CD14-positive monocyte (primary cell): Measurements from ENCODE around the gene HABP4. TPM values are rescaled to one million over a fixed set of nuclear protein-coding genes. Genes with fewer than 3 reads are reported as not detected.

Source experiments
- DNase-seq, 3 donors: peaks; one replicate each; pipeline ENCODE4 v3.0.0-alpha.2; 2011 to 2022
- H2AFZ ChIP-seq: 2 replicates; pipeline ENCODE4 v1.6.0; 2012; ENCODE audit warnings: mild to moderate bottlenecking, low read depth, low read length, inconsistent platforms; ENCODE audit not compliant: insufficient read depth, poor library complexity, severe bottlenecking
- H3K27ac ChIP-seq, 2 donors: 1 replicate in 1 of 2; 2 replicates in 1 of 2; pipeline ENCODE4 v1.5.1; 2012 to 2013; ENCODE audit warnings: low read length in 2 of 2, control low read depth in 1 of 2, inconsistent platforms in 1 of 2, low read depth in 1 of 2, mild to moderate bottlenecking in 1 of 2
- H3K27me3 ChIP-seq, 2 donors: one replicate each; pipeline versions ENCODE4 v1.6.0 to v1.6.1; 2011 to 2013; ENCODE audit warnings: low read length in 2 of 2; ENCODE audit not compliant: control insufficient read depth in 2 of 2, insufficient read depth in 2 of 2
- H3K36me3 ChIP-seq, 2 donors: replicated peaks in 1 of 2; 1 replicate in 1 of 2; 2 replicates in 1 of 2; pipeline versions ENCODE4 v1.5.1 to v1.6.1; 2012 to 2013; ENCODE audit warnings: low read length in 2 of 2, control low read depth in 1 of 2, inconsistent platforms in 1 of 2, mild to moderate bottlenecking in 1 of 2; ENCODE audit not compliant: insufficient read depth in 2 of 2, control insufficient read depth in 1 of 2
- H3K4me1 ChIP-seq, 2 donors: 1 replicate in 1 of 2; 2 replicates in 1 of 2; pipeline versions ENCODE4 v1.5.1 to v1.6.1; 2012 to 2013; ENCODE audit warnings: low read length in 2 of 2, control low read depth in 1 of 2, inconsistent platforms in 1 of 2, mild to moderate bottlenecking in 1 of 2, moderate library complexity in 1 of 2; ENCODE audit not compliant: insufficient read depth in 2 of 2, control insufficient read depth in 1 of 2
- H3K4me2 ChIP-seq: replicated peaks from 2 replicates; pipeline ENCODE3; 2012; ENCODE audit warnings: low read length, moderate library complexity, mild to moderate bottlenecking; ENCODE audit not compliant: poor library complexity, severe bottlenecking; ENCODE audit errors: extremely low read depth
- H3K4me3 ChIP-seq, 3 experiments: fragments of 200-600 bp in 1 of 3; sonication (generic) in 1 of 3; replicated peaks in 1 of 3; 1 replicate in 2 of 3; 2 replicates in 1 of 3; pipeline ENCODE4 v1.5.1; 2011 to 2013; ENCODE audit warnings: low read length in 3 of 3, mild to moderate bottlenecking in 3 of 3, control low read depth in 2 of 3, low read depth in 2 of 3, inconsistent platforms in 1 of 3, moderate library complexity in 1 of 3
- H3K79me2 ChIP-seq: 2 replicates; pipeline ENCODE4 v1.6.0; 2012; ENCODE audit warnings: mild to moderate bottlenecking, control low read depth, inconsistent platforms, low read length, moderate library complexity; ENCODE audit not compliant: insufficient read depth
- H3K9ac ChIP-seq: 2 replicates; pipeline ENCODE4 v1.6.0; 2017; ENCODE audit warnings: low read length, mild to moderate bottlenecking; ENCODE audit not compliant: insufficient read depth, poor library complexity, severe bottlenecking
- H3K9me3 ChIP-seq, 2 donors: replicated peaks in 1 of 2; 1 replicate in 1 of 2; 2 replicates in 1 of 2; pipeline versions ENCODE4 v1.5.1 to v1.6.1; 2012 to 2013; ENCODE audit warnings: low read length in 2 of 2, control low read depth in 1 of 2; ENCODE audit not compliant: control insufficient read depth in 1 of 2, insufficient read depth in 1 of 2
- H4K20me1 ChIP-seq: 2 replicates; pipeline ENCODE4 v1.6.0; 2012; ENCODE audit warnings: mild to moderate bottlenecking, low read length, control low read depth, moderate library complexity; ENCODE audit not compliant: insufficient read depth
- H3K27ac Mint-ChIP-seq, 7 donors: one replicate each; pipeline ENCODE4 v1.8.0; 2020; ENCODE audit warnings: mild to moderate bottlenecking in 7 of 7, mixed read lengths in 7 of 7, moderate library complexity in 6 of 7, inconsistent platforms in 2 of 7
- H3K27me3 Mint-ChIP-seq, 3 donors: one replicate each; pipeline ENCODE4 v1.8.0; 2021 to 2022; ENCODE audit warnings: low read depth in 3 of 3, mild to moderate bottlenecking in 3 of 3, mixed read lengths in 3 of 3, moderate library complexity in 3 of 3, inconsistent platforms in 1 of 3
- H3K36me3 Mint-ChIP-seq, 2 donors: one replicate each; pipeline ENCODE4 v1.8.0; 2020; ENCODE audit warnings: mixed read lengths in 2 of 2, inconsistent platforms in 1 of 2, mild to moderate bottlenecking in 1 of 2
- H3K4me1 Mint-ChIP-seq: one replicate; pipeline ENCODE4 v1.8.0; 2020; ENCODE audit warnings: mild to moderate bottlenecking, mixed read lengths
- H3K4me3 Mint-ChIP-seq, 2 donors: one replicate each; pipeline ENCODE4 v1.8.0; 2020; ENCODE audit warnings: mild to moderate bottlenecking in 2 of 2, mixed read lengths in 2 of 2, moderate library complexity in 1 of 2
- H3K9me3 Mint-ChIP-seq, 7 donors: one replicate each; pipeline ENCODE4 v1.8.0; 2020 to 2022; ENCODE audit warnings: mixed read lengths in 7 of 7, mild to moderate bottlenecking in 6 of 7, moderate library complexity in 6 of 7, inconsistent platforms in 2 of 7
- CTCF ChIP-seq: fragments of 200-600 bp; IDR thresholded peaks from one replicate; pipeline ENCODE4 v1.8.0; 2022; ENCODE audit warnings: antibody characterized with exemption, mild to moderate bottlenecking
- WGBS: methylation state at CpG from one replicate; pipeline ENCODE4 v1.1.5; 2013; ENCODE audit warnings: missing lambda C conversion rate; ENCODE audit not compliant: insufficient coverage; 5-methylcytosine and 5-hydroxymethylcytosine counted together
- intact Hi-C, 2 donors: fragments of 100-400 bp; cut with micrococcal nuclease; formaldehyde crosslinking; loops; one replicate each; pipeline versions ENCODE4 v1.15.0 to v1.15.1; 2023
- polyA plus RNA-seq, 3 donors: library from polyadenylated mRNA; depleted of rRNA in 1 of 3; unstranded in 2 of 3; stranded (reverse) in 1 of 3; fragments of 300-500 nt in 2 of 3; fragments of >200 nt in 1 of 3; fragmentation: Illumina TruSeq in 2 of 3; gene quantifications; 1 replicate in 2 of 3; 2 replicates in 1 of 3; pipeline ENCODE4 v1.2.3, GENCODE V29; 2012 to 2021

HABP4 gene
- polyA plus RNA-seq, 3 donors, result 0.54 to 0.97 (median 0.68) TPM

DNA sequence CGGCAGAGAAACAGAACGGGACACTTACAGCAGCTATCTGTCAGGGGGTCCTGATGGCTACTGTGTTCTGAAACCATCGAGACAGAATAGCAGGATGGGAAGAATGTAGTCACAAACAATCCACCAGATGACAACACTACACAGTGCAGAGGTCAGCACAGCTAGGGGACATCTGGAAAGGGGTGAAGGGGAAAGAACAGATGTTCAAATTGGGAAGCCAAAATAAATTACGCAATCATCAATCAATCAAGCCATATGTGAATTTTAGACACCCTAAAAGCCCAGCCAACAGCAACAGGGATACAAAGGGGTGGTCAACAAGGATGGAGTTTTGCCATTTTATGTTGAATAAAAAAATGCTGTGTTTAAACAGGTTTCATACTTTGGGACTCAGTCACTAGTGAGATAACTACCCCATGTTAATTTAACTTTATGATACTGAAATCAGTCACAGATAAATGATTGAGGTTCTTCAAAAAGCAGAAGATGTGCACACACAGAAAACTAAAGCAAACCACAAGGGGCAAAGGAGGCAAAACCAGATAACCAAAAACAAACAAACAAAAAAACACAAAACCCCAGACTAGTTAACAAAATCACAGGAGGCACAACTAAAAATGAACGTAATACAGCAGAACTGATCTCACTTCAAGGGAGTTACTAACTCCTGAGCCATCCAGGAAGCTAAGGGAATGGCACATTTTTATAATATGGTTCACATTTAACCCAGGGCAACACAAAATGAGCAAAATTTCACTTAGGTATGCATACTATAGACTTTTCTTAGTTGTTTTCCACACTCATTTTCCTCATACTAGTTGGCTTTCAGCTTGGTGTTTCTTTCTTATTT is 65.9 kb downstream of the HABP4 start:
- no peak for DNase-seq
- H2AFZ ChIP-seq, result no peak overlapping the region
- intact Hi-C loops, result no loop called here
- H3K79me2 ChIP-seq, result no peaks in the 10 kb centered on the region
- no peak overlapping the region for H3K9ac ChIP-seq
- no peak overlapping the region for H3K27ac ChIP-seq
- no peak for TF ChIP-seq CTCF
- Mint-ChIP-seq H3K4me3 (no peak overlapping the region), H3K9me3 (peaks cover 0 to 3% (median 0%) of the 10 kb centered on the region in 7 donors), H3K27ac (peak overlapping the region in 1 of 7 donors; percentile 26), H3K36me3 (no peaks in the 10 kb centered on the region), H3K4me1 (no peaks in the 10 kb centered on the region), H3K27me3 (peaks cover 0 to 3% (median 1%) of the 10 kb centered on the region in 3 donors)
- no peak overlapping the region for H3K4me2 ChIP-seq
- no peaks in the 10 kb centered on the region for H3K27me3 ChIP-seq
- H3K9me3 ChIP-seq, result no peaks in the 10 kb centered on the region
- H3K4me1 ChIP-seq, result no peaks in the 10 kb centered on the region
- H3K36me3 ChIP-seq, result no peaks in the 10 kb centered on the region
- H3K4me3 ChIP-seq, result no peak overlapping the region
- no peaks in the 10 kb centered on the region for H4K20me1 ChIP-seq
- 100% methylated on average over 1 of the region's 5 CpGs for WGBS

- H3K9me3 Mint-ChIP-seq, result peaks cover 0 to 2% (median 0%) of the 10 kb centered on the region in 7 donors
- WGBS, result 81% methylated on average over 2 of the region's 7 CpGs
Observed at GRCh38 chr9:96519095-96519494, 69.1 kb downstream of the HABP4 start.

More at GRCh38 chr9:96519095-96519494, 69.1 kb downstream of the HABP4 start:
- Histone ChIP-seq H3K4me1 (peaks cover 0 to 5% of the 10 kb centered on the region in 2 donors), H2AFZ (no peak overlapping the region), H3K79me2 (no peaks in the 10 kb centered on the region), H3K9me3 (no peaks in the 10 kb centered on the region), H3K27me3 (no peaks in the 10 kb centered on the region), H3K27ac (no peak overlapping the region), H3K36me3 (no peaks in the 10 kb centered on the region), H3K4me3 (no peak overlapping the region), H4K20me1 (no peaks in the 10 kb centered on the region), H3K4me2 (no peak overlapping the region), H3K9ac (no peak overlapping the region)
- H3K4me3 Mint-ChIP-seq, result no peak overlapping the region
- intact Hi-C loops, result no loop called here
- no peak for TF ChIP-seq CTCF
- H3K4me1 Mint-ChIP-seq, result peaks cover 9% of the 10 kb centered on the region
- H3K36me3 Mint-ChIP-seq, result no peaks in the 10 kb centered on the region
- H3K27me3 Mint-ChIP-seq, result peaks cover 0 to 10% (median 0%) of the 10 kb centered on the region in 3 donors
- no peak for DNase-seq
- H3K27ac Mint-ChIP-seq, result no peak overlapping the region
